H1 (cell line): ENCODE results near the gene LGALS4. TPM values are rescaled to one million over a fixed set of nuclear protein-coding genes. Genes with fewer than 3 reads are reported as not detected.

Source experiments
- CTCF ChIA-PET: fragments of 300-600 bp; sonication (Branson Sonifier 250); formaldehyde crosslinking; loops from one replicate; lab custom pipeline; 2021; ENCODE audit not compliant: partially characterized antibody; lab: Charles Lee
- POLR2A ChIA-PET: fragments of 300-600 bp; sonication (Branson Sonifier 250); formaldehyde crosslinking; loops from one replicate; lab custom pipeline; 2021; ENCODE audit warnings: inconsistent platforms; ENCODE audit not compliant: partially characterized antibody; lab: Charles Lee
- DNase-seq, 2 experiments: peaks; one replicate each; pipeline versions ENCODE4 v3.0.0 to v3.0.0-alpha.2; 2010 to 2022; ENCODE audit warnings: low spot score in 2 of 2, low read depth in 1 of 2, mixed read lengths in 1 of 2
- FAIRE-seq: peaks from 2 replicates; lab custom pipeline; 2011; peaks lifted over from hg19 to GRCh38; lab: Jason Lieb, UNC
- H2AFZ ChIP-seq: 2 replicates; pipeline ENCODE4 v1.8.1; 2012; ENCODE audit warnings: low read length, inconsistent platforms
- H2AK5ac ChIP-seq: 2 replicates; pipeline ENCODE4 v1.6.1; 2013; ENCODE audit warnings: low read depth, low read length
- H2BK120ac ChIP-seq: replicated peaks from 2 replicates; pipeline ENCODE3; 2013; ENCODE audit warnings: low read depth, low read length, inconsistent platforms
- H2BK12ac ChIP-seq: 2 replicates; pipeline ENCODE4 v1.6.1; 2013; ENCODE audit warnings: low read depth, low read length
- H2BK15ac ChIP-seq: 2 replicates; pipeline ENCODE4 v1.6.1; 2013; ENCODE audit warnings: low read length
- H2BK20ac ChIP-seq: 2 replicates; pipeline ENCODE4 v1.6.1; 2013; ENCODE audit warnings: low read length
- H2BK5ac ChIP-seq: 2 replicates; pipeline ENCODE4 v1.6.1; 2013; ENCODE audit warnings: low read depth, low read length
- H3K14ac ChIP-seq: 2 replicates; pipeline ENCODE4 v1.6.1; 2013; ENCODE audit warnings: inconsistent platforms; ENCODE audit not compliant: insufficient read length
- H3K18ac ChIP-seq: 2 replicates; pipeline ENCODE4 v1.6.1; 2013; ENCODE audit warnings: low read length; ENCODE audit errors: extremely low read depth
- H3K23ac ChIP-seq: 2 replicates; pipeline ENCODE4 v1.6.1; 2013; ENCODE audit warnings: inconsistent platforms; ENCODE audit not compliant: insufficient read length
- H3K23me2 ChIP-seq: 2 replicates; pipeline ENCODE4 v1.6.1; 2013; ENCODE audit warnings: low read depth, low read length
- H3K27ac ChIP-seq: 2 replicates; pipeline ENCODE4 v1.6.1; 2011; ENCODE audit warnings: low read depth, low read length, inconsistent platforms
- H3K27me3 ChIP-seq, 4 experiments: replicated peaks in 1 of 4; 1 replicate in 1 of 4; 2 replicates in 3 of 4; pipeline versions ENCODE4 v1.6.1 to v1.8.1; 2011 to 2013; ENCODE audit warnings: low read length in 3 of 4, mild to moderate bottlenecking in 3 of 4, inconsistent platforms in 2 of 4, mixed read lengths in 2 of 4, moderate library complexity in 1 of 4; ENCODE audit not compliant: control insufficient read depth in 3 of 4, insufficient read depth in 3 of 4; ENCODE audit errors: extremely low read depth in 1 of 4
- H3K36me3 ChIP-seq, 4 experiments: 2 replicates each; pipeline versions ENCODE4 v1.6.1 to v1.8.1; 2011 to 2013; ENCODE audit warnings: mild to moderate bottlenecking in 4 of 4, low read length in 3 of 4, moderate library complexity in 2 of 4, control low read depth in 1 of 4, inconsistent platforms in 1 of 4; ENCODE audit not compliant: insufficient read depth in 4 of 4, control insufficient read depth in 2 of 4
- H3K4ac ChIP-seq: replicated peaks from 2 replicates; pipeline ENCODE3; 2013; ENCODE audit warnings: low read length, low read depth, mixed read lengths, inconsistent platforms; ENCODE audit not compliant: insufficient read length
- H3K4me1 ChIP-seq, 4 experiments: replicated peaks in 1 of 4; 1 replicate in 1 of 4; 2 replicates in 3 of 4; pipeline versions ENCODE4 v1.6.1 to v1.8.1; 2011 to 2013; ENCODE audit warnings: low read length in 3 of 4, inconsistent platforms in 2 of 4, mixed read lengths in 1 of 4; ENCODE audit not compliant: insufficient read depth in 4 of 4, control insufficient read depth in 3 of 4
- H3K4me2 ChIP-seq, 2 experiments: 2 replicates each; pipeline versions ENCODE4 v1.6.1 to v1.8.1; 2011 to 2013; ENCODE audit warnings: low read depth in 2 of 2, low read length in 2 of 2, control low read depth in 1 of 2, inconsistent platforms in 1 of 2, mild to moderate bottlenecking in 1 of 2; ENCODE audit not compliant: insufficient read depth in 1 of 2
- H3K4me3 ChIP-seq, 4 experiments: fragments of 200-600, 300-600 bp in 1 of 4; sonication (generic), shearing (Covaris generic), sonication (Bioruptor Twin) in 1 of 4; 2 replicates each; pipeline versions ENCODE4 v1.5.1 to v1.8.1; 2011 to 2016; ENCODE audit warnings: low read length in 4 of 4, low read depth in 3 of 4, control low read depth in 2 of 4, inconsistent platforms in 2 of 4, mild to moderate bottlenecking in 2 of 4, mixed read lengths in 1 of 4, moderate library complexity in 1 of 4; ENCODE audit not compliant: insufficient read depth in 2 of 4; ENCODE audit errors: extremely low read depth in 1 of 4
- H3K56ac ChIP-seq: replicated peaks from 2 replicates; pipeline ENCODE3; 2013; ENCODE audit warnings: low read depth, mild to moderate bottlenecking, mixed read lengths, low read length, inconsistent platforms; ENCODE audit not compliant: insufficient read length
- H3K79me1 ChIP-seq: 2 replicates; pipeline ENCODE4 v1.6.1; 2013; ENCODE audit warnings: low read depth, low read length, control low read depth
- H3K79me2 ChIP-seq, 2 experiments: 2 replicates each; pipeline versions ENCODE4 v1.6.1 to v1.8.1; 2012 to 2013; ENCODE audit warnings: low read length in 2 of 2, mild to moderate bottlenecking in 2 of 2, inconsistent platforms in 1 of 2; ENCODE audit not compliant: insufficient read depth in 2 of 2, control insufficient read depth in 1 of 2
- H3K9ac ChIP-seq, 4 experiments: replicated peaks in 1 of 4; 1 replicate in 1 of 4; 2 replicates in 3 of 4; pipeline versions ENCODE4 v1.6.1 to v1.8.1; 2011 to 2013; ENCODE audit warnings: low read depth in 3 of 4, low read length in 3 of 4, control low read depth in 2 of 4, mild to moderate bottlenecking in 2 of 4, moderate library complexity in 2 of 4, inconsistent platforms in 1 of 4; ENCODE audit errors: extremely low read depth in 1 of 4
- H3K9me3 ChIP-seq, 2 experiments: 2 replicates each; pipeline versions ENCODE4 v1.6.1 to v1.8.1; 2012 to 2013; ENCODE audit warnings: mild to moderate bottlenecking in 2 of 2, moderate library complexity in 2 of 2, control low read depth in 1 of 2, inconsistent platforms in 1 of 2, low read depth in 1 of 2, low read length in 1 of 2, mixed read lengths in 1 of 2; ENCODE audit not compliant: insufficient read depth in 2 of 2
- H4K20me1 ChIP-seq, 2 experiments: replicated peaks in 1 of 2; 2 replicates each; pipeline versions ENCODE3 to v1.8.1; 2011 to 2013; ENCODE audit warnings: inconsistent platforms in 2 of 2, low read length in 2 of 2, mild to moderate bottlenecking in 1 of 2; ENCODE audit not compliant: insufficient read depth in 2 of 2, control insufficient read depth in 1 of 2
- H4K5ac ChIP-seq: 2 replicates; pipeline ENCODE4 v1.6.1; 2013; ENCODE audit warnings: low read length, low read depth, mixed read lengths, inconsistent platforms; ENCODE audit not compliant: insufficient read length
- H4K8ac ChIP-seq: 2 replicates; pipeline ENCODE4 v1.8.0; 2013; ENCODE audit warnings: mild to moderate bottlenecking, moderate library complexity, low read length, inconsistent platforms; ENCODE audit not compliant: insufficient read depth; ENCODE audit errors: extremely low read depth
- H4K91ac ChIP-seq: replicated peaks from 2 replicates; pipeline ENCODE3; 2013; ENCODE audit warnings: low read length, mixed read lengths, inconsistent platforms; ENCODE audit not compliant: insufficient read length
- CTCF ChIP-seq, 3 experiments: IDR thresholded peaks; 1 replicate in 2 of 3; 2 replicates in 1 of 3; pipeline versions ENCODE4 v1.5.1 to v1.6.1; 2011; ENCODE audit warnings: low read length in 3 of 3, mild to moderate bottlenecking in 3 of 3, inconsistent platforms in 2 of 3, low read depth in 1 of 3, moderate library complexity in 1 of 3; ENCODE audit not compliant: insufficient read depth in 1 of 3; ENCODE audit errors: control extremely low read depth in 1 of 3
- EP300 ChIP-seq, 2 experiments: IDR thresholded peaks; 1 replicate in 1 of 2; 2 replicates in 1 of 2; pipeline ENCODE4 v1.6.1; 2011 to 2012; ENCODE audit warnings: low read depth in 2 of 2, low read length in 2 of 2, mild to moderate bottlenecking in 2 of 2, borderline replicate concordance in 1 of 2, inconsistent platforms in 1 of 2, moderate library complexity in 1 of 2
- KDM1A ChIP-seq: fragments of 200-600, 300-600 bp; sonication (generic); IDR thresholded peaks from 2 replicates; pipeline ENCODE4 v1.7.1; 2016; ENCODE audit warnings: mild to moderate bottlenecking, low read length, borderline replicate concordance
- SAP30 ChIP-seq: fragments of 300-600 bp; sonication (generic); IDR thresholded peaks from 2 replicates; pipeline ENCODE4 v1.7.1; 2012; ENCODE audit warnings: low read length, moderate library complexity, mild to moderate bottlenecking, inconsistent platforms; ENCODE audit not compliant: insufficient read depth, insufficient replicate concordance
- SIN3A ChIP-seq, 2 experiments: IDR thresholded peaks in 1 of 2; conservative IDR thresholded peaks in 1 of 2; 2 replicates each; pipeline ENCODE4 v1.6.1; 2011 to 2012; ENCODE audit warnings: low read length in 2 of 2, improper control_type of control experiment in 1 of 2, low read depth in 1 of 2, mild to moderate bottlenecking in 1 of 2
- TAF1 ChIP-seq: IDR thresholded peaks from 2 replicates; pipeline ENCODE4 v1.6.1; 2011; ENCODE audit warnings: mild to moderate bottlenecking, low read depth, low read length
- TAF7 ChIP-seq: optimal IDR thresholded peaks from 2 replicates; pipeline ENCODE3; 2011; ENCODE audit warnings: low read depth, mild to moderate bottlenecking, inconsistent platforms, low read length, moderate library complexity, borderline replicate concordance
- TEAD4 ChIP-seq: IDR thresholded peaks from 2 replicates; pipeline ENCODE4 v1.6.1; 2012; ENCODE audit warnings: low read depth, low read length, inconsistent platforms, mixed read lengths
- WGBS, 2 experiments: shearing (Covaris generic) in 1 of 2; methylation state at CpG; one replicate each; pipeline versions ENCODE4 v1.1.6 to v1.1.7; 2013 to 2015; ENCODE audit warnings: low lambda C conversion rate in 2 of 2, mixed read lengths in 2 of 2, inconsistent platforms in 1 of 2, low coverage in 1 of 2, missing lambda C conversion rate in 1 of 2; ENCODE audit not compliant: insufficient replicate concordance in 2 of 2, insufficient coverage in 1 of 2, insufficient read length in 1 of 2; ENCODE audit errors: extremely low coverage in 1 of 2, missing lambda C conversion rate in 1 of 2; 5-methylcytosine and 5-hydroxymethylcytosine counted together
- polyA plus RNA-seq, 7 experiments: library from polyadenylated mRNA; depleted of rRNA in 3 of 7; stranded (reverse) in 5 of 7; unstranded in 2 of 7; fragments of >200 nt in 5 of 7; fragments of 200-250 nt in 2 of 7; gene quantifications; 1 replicate in 5 of 7; 2 replicates in 1 of 7; 4 replicates in 1 of 7; pipeline versions ENCODE4 v1.2.1 to v1.2.3, GENCODE V29; 2011 to 2013; ENCODE audit warnings: missing spikeins in 2 of 7, mixed read lengths in 2 of 7
- total RNA-seq: library from RNA; stranded (reverse); fragmentation: NEBNext Ultra II Directional; extraction: Animal tissue kit (Norgen Biotek cat#: 25700); gene quantifications from 2 replicates; pipeline ENCODE4 v1.2.1, GENCODE V29; 2021

Gene LGALS4
- total and polyA plus RNA-seq, 2 of the 8 experiments (the other 6 are each of a cell fraction or from before 2014, with no cell fraction given), result 0.32 to 0.37 TPM

DNA sequence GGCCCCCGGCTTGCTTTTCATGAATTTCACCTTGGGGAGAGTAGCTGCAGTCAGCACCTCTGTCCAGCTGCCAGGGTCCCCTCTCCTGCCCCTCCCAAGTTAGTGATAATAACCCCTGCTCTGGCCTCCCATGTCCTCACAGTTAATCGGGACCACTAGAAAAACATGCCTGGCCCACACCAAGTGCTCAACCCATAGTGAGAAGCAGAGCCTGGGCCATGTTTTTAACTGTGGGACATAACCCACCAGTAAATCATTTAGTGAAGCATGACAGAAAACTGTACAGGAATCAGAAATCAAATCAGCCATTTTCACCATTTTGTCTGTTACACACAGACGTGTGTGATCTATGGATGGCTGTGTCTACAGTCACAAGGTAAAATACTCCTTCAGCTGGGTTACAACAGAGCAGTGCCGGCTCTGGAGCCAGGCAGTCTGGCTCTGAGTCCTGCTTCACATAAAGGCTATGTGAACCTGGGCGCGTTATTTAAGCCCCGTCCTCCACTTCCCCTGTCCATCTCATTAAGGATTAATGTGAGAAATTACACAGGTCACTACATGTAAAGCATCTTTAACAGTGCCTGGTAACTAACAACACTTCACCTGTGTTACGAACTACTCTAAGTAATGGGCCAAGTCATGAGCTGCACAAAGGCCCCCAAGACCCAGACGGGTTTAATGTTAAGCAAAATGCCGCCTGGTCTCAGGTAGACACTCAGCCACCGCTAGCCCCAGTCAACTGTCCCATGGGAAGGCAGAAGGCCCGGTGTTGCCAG lies 26.4 kb upstream of the LGALS4 start:
- no peak overlapping the region; the same call in 1 of the 2 replicates for H2BK5ac ChIP-seq
- H3K23me2 ChIP-seq, result no peaks in the 10 kb centered on the region
- no peaks in the 10 kb centered on the region; a peak in 1 of 7 replicates for H3K27me3 ChIP-seq
- no peak overlapping the region for H3K18ac ChIP-seq
- no peak overlapping the region for H3K4me3 ChIP-seq
- 96% methylated on average over 12 of the region's 12 CpGs; no CpG with 5 or more reads in 1 of the 2 experiments for WGBS, 2 experiments
- H3K56ac ChIP-seq, result no peak overlapping the region
- H2BK12ac ChIP-seq, result no peak overlapping the region
- no peak overlapping the region for H2AFZ ChIP-seq
- no peak overlapping the region for H2BK20ac ChIP-seq
- H3K36me3 ChIP-seq, result peaks cover 76 to 89% (median 83%) of the 10 kb centered on the region in 4 experiments
- H3K4ac ChIP-seq, result no peak overlapping the region
- no peak overlapping the region for H3K9ac ChIP-seq
- H3K23ac ChIP-seq, result no peak overlapping the region
- peaks cover 0 to 30% of the 10 kb centered on the region in 2 experiments; a peak in 2 of 4 replicates for H3K79me2 ChIP-seq
- no peaks in the 10 kb centered on the region for H3K9me3 ChIP-seq
- H4K8ac ChIP-seq, result peak overlapping the region; percentile 76; the same call in 1 of the 2 replicates
- DNase-seq, result no peak
- ChIA-PET POLR2A (interaction anchor here (0.6 to 14.2 kb wide), 20 partner anchors 7 to 105 kb away, joined by 3 to 376 read pairs (median 4); partner anchors contain the start of genes CAPN12, HNRNPL, MRPS12 and SARS2), CTCF (interaction anchor here (0.6 to 1.5 kb wide), 2 partner anchors 49 to 500 kb away, joined by 3 to 4 read pairs; no protein-coding TSS in a partner anchor)
- FAIRE-seq, result no peak
- peaks cover 7% of the 10 kb centered on the region; the same call in 1 of the 2 replicates for H3K79me1 ChIP-seq
- H4K5ac ChIP-seq, result no peak overlapping the region
- no peak overlapping the region for H4K91ac ChIP-seq
- H4K20me1 ChIP-seq, result peaks cover 32 to 45% of the 10 kb centered on the region in 2 experiments
- no peaks in the 10 kb centered on the region for H3K4me1 ChIP-seq
- no peak overlapping the region for H3K4me2 ChIP-seq
- no peak overlapping the region for H3K14ac ChIP-seq
- H3K27ac ChIP-seq, result no peak overlapping the region; the same call in 1 of the 2 replicates
- no peak overlapping the region for H2BK120ac ChIP-seq
- H2AK5ac ChIP-seq, result no peak overlapping the region
- H2BK15ac ChIP-seq, result no peak overlapping the region
- TF ChIP-seq CTCF (IDR thresholded peaks at IDR 0.05; ENCODE audit: control extremely low read depth in 1 of 3, insufficient read depth in 1 of 3, low read depth in 1 of 3, low read length in 3 of 3) (no peak), TAF1 (no peak), SAP30 (no peak), KDM1A (no peak), SIN3A (conservative IDR thresholded peaks at IDR 0.05 in 1 of 2, IDR thresholded peaks at IDR 0.05 in 1 of 2; ENCODE audit: low read depth in 1 of 2, low read length in 2 of 2) (no peak), TEAD4 (no peak), EP300 (IDR thresholded peaks at IDR 0.05; ENCODE audit: borderline replicate concordance in 1 of 2, low read depth in 2 of 2, low read length in 2 of 2) (no peak), TAF7 (no peak)
